Glutamatergic neuron (in vitro differentiated cells): ENCODE measurements around the gene C17orf50. TPM values are rescaled to one million over a fixed set of nuclear protein-coding genes. Genes with fewer than 3 reads are reported as not detected.
A peak's percentile ranks its signal among the peaks of the same experiment; 100 is the strongest.

Experiments used
- DNase-seq: peaks from one replicate; pipeline ENCODE4 v3.0.0; 2022
- H3K27ac Mint-ChIP-seq: one replicate; pipeline ENCODE4 v1.8.0; 2020; ENCODE audit warnings: mild to moderate bottlenecking, mixed read lengths, inconsistent platforms; ENCODE audit not compliant: unreplicated experiment
- H3K27me3 Mint-ChIP-seq: one replicate; pipeline ENCODE4 v1.8.0; 2020; ENCODE audit warnings: mild to moderate bottlenecking, moderate library complexity, mixed read lengths, inconsistent platforms; ENCODE audit not compliant: unreplicated experiment
- H3K36me3 Mint-ChIP-seq: one replicate; pipeline ENCODE4 v1.8.0; 2020; ENCODE audit warnings: mild to moderate bottlenecking, mixed read lengths, inconsistent platforms; ENCODE audit not compliant: unreplicated experiment
- H3K4me1 Mint-ChIP-seq: one replicate; pipeline ENCODE4 v1.8.0; 2020; ENCODE audit warnings: mild to moderate bottlenecking, low read depth, mixed read lengths, inconsistent platforms; ENCODE audit not compliant: unreplicated experiment
- H3K4me3 Mint-ChIP-seq: one replicate; pipeline ENCODE4 v1.8.0; 2020; ENCODE audit warnings: mild to moderate bottlenecking, mixed read lengths, inconsistent platforms; ENCODE audit not compliant: unreplicated experiment
- H3K9me3 Mint-ChIP-seq: one replicate; pipeline ENCODE4 v1.8.0; 2020; ENCODE audit warnings: mild to moderate bottlenecking, moderate library complexity, mixed read lengths, inconsistent platforms; ENCODE audit not compliant: unreplicated experiment
- total RNA-seq: library from RNA; stranded (reverse); fragmentation: NEBNext Ultra II Directional; extraction: Animal tissue kit (Norgen Biotek cat#: 25700); gene quantifications from one replicate; pipeline ENCODE4 v1.2.1, GENCODE V29; 2021; ENCODE audit not compliant: unreplicated experiment
- TF ChIP-seq, protein P1 (sequence below): fragments of 200-600 bp; sonication (generic); IDR thresholded peaks from one replicate; pipeline ENCODE4 v1.5.0; 2021; ENCODE audit not compliant: partially characterized antibody, unreplicated experiment

Gene C17orf50
- total RNA-seq, 1 donor from 2014 or later = not detected

DNA sequence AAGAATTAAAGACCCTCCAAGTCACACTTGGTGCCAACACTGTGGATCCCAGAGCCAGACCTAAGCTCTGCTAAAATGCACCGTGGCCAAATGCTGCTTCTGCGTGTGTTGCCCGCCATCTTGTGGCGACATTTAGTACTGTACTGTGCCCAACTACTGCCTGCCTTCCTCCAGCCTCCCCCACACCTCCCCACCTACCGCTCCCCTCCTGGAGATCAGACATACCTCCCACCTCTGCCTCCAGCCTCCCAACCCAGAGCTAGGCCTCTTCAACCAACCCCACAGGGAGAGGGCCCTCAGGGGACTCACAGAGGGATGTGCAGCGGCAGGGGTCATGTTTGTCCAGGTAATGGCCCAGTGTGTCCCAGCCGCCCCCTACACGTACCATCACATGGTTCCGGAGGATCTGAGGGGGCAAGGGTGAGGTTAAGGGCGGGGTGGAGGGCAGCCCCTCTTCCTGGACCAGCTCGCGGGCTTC lies 13.1 kb upstream of the C17orf50 start:
- no peak overlapping the region for H3K4me3 Mint-ChIP-seq
- peaks cover 8% of the 10 kb centered on the region for H3K4me1 Mint-ChIP-seq
- no peaks in the 10 kb centered on the region for H3K36me3 Mint-ChIP-seq
- H3K27me3 Mint-ChIP-seq = peaks cover 10% of the 10 kb centered on the region
- TF ChIP-seq, protein P1, sequence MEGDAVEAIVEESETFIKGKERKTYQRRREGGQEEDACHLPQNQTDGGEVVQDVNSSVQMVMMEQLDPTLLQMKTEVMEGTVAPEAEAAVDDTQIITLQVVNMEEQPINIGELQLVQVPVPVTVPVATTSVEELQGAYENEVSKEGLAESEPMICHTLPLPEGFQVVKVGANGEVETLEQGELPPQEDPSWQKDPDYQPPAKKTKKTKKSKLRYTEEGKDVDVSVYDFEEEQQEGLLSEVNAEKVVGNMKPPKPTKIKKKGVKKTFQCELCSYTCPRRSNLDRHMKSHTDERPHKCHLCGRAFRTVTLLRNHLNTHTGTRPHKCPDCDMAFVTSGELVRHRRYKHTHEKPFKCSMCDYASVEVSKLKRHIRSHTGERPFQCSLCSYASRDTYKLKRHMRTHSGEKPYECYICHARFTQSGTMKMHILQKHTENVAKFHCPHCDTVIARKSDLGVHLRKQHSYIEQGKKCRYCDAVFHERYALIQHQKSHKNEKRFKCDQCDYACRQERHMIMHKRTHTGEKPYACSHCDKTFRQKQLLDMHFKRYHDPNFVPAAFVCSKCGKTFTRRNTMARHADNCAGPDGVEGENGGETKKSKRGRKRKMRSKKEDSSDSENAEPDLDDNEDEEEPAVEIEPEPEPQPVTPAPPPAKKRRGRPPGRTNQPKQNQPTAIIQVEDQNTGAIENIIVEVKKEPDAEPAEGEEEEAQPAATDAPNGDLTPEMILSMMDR = peak; percentile 92
- DNase-seq = peak; percentile 84
- H3K27ac Mint-ChIP-seq = no peak overlapping the region
- peaks cover 5% of the 10 kb centered on the region for H3K9me3 Mint-ChIP-seq

DNA sequence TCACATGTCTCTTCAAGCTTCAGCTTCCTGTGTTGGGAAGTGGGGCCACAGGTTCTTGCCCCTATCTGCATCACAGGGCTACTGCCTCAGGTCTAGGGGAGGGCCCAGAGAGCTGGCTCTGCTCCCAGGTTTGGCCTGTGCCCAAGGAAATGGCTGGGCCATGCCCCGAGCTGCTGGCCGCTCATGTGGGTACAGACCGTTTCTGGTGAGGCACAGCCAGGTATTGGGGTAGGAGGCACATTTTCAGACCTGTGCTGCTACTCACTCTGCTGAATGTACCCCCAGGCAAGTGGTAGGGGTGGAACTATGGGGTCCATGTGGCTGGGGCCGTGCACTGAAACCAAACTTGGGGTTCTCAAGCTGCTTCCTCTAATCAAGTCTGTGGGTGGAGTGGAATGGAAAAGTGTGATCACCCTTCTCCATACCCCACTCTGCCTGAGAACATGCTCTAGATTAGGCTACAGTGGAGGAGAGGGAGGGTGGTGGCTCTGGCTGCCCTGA lies 12.3 kb upstream of the C17orf50 start:
- TF ChIP-seq, protein P1 = no peak
- Mint-ChIP-seq H3K9me3 (peaks cover 5% of the 10 kb centered on the region), H3K36me3 (no peaks in the 10 kb centered on the region), H3K27ac (no peak overlapping the region), H3K27me3 (peaks cover 10% of the 10 kb centered on the region), H3K4me1 (peaks cover 8% of the 10 kb centered on the region), H3K4me3 (no peak overlapping the region)
- no peak for DNase-seq

DNA sequence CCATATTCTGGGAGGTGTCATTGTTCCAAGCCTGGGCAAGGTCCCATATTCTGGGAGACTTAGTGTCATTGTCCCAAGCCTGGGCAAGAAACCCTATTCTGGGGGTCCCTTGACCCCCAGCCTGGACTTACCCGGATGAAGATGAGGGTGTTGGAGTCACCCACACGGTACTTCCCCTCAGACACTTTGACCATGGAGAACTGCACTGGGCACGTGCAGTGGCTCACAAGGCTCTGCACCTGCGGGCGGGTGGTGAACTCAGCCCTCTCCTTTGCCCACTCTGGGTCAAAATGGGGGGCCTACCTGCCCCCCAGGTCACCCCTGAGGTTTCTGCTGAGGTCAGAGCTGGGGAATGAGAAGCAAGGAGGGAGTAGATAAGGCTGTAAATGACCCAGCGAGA lies 11.7 kb upstream of the C17orf50 start:
- peak overlapping the region; percentile 20 for H3K4me3 Mint-ChIP-seq
- TF ChIP-seq, protein P1 = no peak
- DNase-seq = no peak
- H3K36me3 Mint-ChIP-seq = no peaks in the 10 kb centered on the region
- peaks cover 5% of the 10 kb centered on the region for H3K9me3 Mint-ChIP-seq
- H3K4me1 Mint-ChIP-seq = peaks cover 8% of the 10 kb centered on the region
- H3K27me3 Mint-ChIP-seq = peaks cover 8% of the 10 kb centered on the region
- H3K27ac Mint-ChIP-seq = no peak overlapping the region

DNA sequence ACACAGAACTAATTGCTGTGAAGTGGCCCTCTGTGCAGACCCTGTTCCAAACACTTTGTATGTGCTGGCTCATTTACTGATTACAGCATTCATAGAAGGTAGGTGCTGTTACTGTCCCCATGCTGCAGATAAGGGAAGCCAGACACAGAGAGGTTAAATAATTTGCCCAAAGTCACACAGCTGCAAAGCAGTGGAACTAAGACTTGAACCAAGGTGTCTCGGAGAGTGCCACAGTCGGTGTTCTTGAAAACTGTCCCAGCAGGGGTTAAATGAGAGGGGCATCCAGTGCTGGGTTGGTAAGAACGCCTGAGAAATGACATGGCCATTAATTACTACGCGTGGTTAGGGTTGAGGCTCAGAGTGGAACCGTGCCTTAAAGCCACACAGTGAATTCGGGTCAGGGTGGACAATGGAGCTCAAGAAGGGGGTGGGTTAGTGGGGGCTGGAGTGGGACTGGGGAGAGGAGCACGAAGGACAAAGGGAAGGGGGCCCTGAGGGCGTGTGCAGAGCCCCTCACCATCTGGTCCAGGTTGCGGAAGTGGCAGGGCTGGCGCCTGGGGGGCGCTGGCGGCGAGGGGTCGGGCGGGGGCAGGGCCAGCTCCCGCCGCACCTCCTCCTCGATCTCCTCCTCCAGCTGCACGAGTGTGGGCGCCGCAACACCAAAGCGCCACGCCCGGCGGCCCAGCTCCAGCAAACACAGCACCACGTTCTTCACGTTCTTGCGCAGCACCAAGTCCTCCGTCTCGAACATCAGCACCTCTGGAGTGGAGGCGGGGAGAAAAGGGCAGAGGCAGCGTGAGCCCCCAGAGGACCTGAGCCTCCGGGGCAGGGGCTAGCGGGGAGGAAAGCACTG lies 10.9 kb upstream of the C17orf50 start:
- TF ChIP-seq, protein P1 = no peak
- H3K4me1 Mint-ChIP-seq = peaks cover 8% of the 10 kb centered on the region
- peaks cover 6% of the 10 kb centered on the region for H3K9me3 Mint-ChIP-seq
- peak overlapping the region; percentile 64 for H3K4me3 Mint-ChIP-seq
- DNase-seq = no peak
- peaks cover 8% of the 10 kb centered on the region for H3K27me3 Mint-ChIP-seq
- H3K27ac Mint-ChIP-seq = no peak overlapping the region
- H3K36me3 Mint-ChIP-seq = no peaks in the 10 kb centered on the region
